Nephron (organoid): ENCODE data around the gene CARD11.
A peak's percentile ranks its signal among the peaks of the same experiment; 100 is the strongest.

Source experiments
- H3K27ac Mint-ChIP-seq, 3 experiments: 2 replicates each; pipeline ENCODE4 v1.8.0; 2020; ENCODE audit warnings: mixed read lengths in 3 of 3, mild to moderate bottlenecking in 2 of 3, moderate library complexity in 1 of 3
- H3K27me3 Mint-ChIP-seq: 2 replicates; pipeline ENCODE4 v1.8.0; 2021; ENCODE audit warnings: low read depth, mild to moderate bottlenecking, moderate library complexity, mixed read lengths
- H3K36me3 Mint-ChIP-seq: 2 replicates; pipeline ENCODE4 v1.8.0; 2020; ENCODE audit warnings: low read depth, mixed read lengths
- H3K4me1 Mint-ChIP-seq: 2 replicates; pipeline ENCODE4 v1.8.0; 2020; ENCODE audit warnings: mixed read lengths
- H3K4me3 Mint-ChIP-seq, 3 experiments: 2 replicates each; pipeline ENCODE4 v1.8.0; 2020; ENCODE audit warnings: mild to moderate bottlenecking in 3 of 3, mixed read lengths in 3 of 3, moderate library complexity in 2 of 3
- H3K9me3 Mint-ChIP-seq: 2 replicates; pipeline ENCODE4 v1.8.0; 2020; ENCODE audit warnings: mixed read lengths
- TF ChIP-seq, protein P1 (sequence below), 3 experiments: fragments of 200-600 bp; sonication (generic); IDR thresholded peaks; one replicate each; pipeline ENCODE4 v1.5.0; 2021; ENCODE audit warnings: antibody characterized with exemption in 3 of 3; ENCODE audit not compliant: unreplicated experiment in 3 of 3

The CARD11 gene

DNA sequence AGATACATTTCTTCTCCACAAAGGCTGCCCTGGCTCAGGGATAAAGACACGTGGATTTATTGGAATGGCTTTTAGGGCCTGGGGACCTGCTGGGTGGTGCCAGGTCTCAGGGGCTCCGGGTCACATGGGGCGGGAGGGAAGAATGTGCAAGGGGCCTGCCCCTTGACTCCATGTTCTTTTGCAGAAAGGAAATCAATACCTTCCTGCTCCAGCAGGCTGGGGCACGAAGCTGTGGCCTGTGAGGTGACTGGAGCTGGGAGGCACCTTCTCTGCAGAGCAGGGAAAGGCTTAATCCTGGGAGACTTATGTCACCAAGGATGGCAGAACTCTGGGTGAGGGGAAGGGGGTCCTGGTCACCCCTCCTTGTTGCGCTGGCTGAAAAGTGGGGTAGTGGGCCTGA, 157.3 kb downstream of the CARD11 start:
- Mint-ChIP-seq H3K27me3 (peaks cover 24% of the 10 kb centered on the region), H3K4me1 (peaks cover 27% of the 10 kb centered on the region), H3K36me3 (no peaks in the 10 kb centered on the region), H3K9me3 (no peaks in the 10 kb centered on the region), H3K4me3 (no peak overlapping the region), H3K27ac (no peak overlapping the region)
- TF ChIP-seq, protein P1, sequence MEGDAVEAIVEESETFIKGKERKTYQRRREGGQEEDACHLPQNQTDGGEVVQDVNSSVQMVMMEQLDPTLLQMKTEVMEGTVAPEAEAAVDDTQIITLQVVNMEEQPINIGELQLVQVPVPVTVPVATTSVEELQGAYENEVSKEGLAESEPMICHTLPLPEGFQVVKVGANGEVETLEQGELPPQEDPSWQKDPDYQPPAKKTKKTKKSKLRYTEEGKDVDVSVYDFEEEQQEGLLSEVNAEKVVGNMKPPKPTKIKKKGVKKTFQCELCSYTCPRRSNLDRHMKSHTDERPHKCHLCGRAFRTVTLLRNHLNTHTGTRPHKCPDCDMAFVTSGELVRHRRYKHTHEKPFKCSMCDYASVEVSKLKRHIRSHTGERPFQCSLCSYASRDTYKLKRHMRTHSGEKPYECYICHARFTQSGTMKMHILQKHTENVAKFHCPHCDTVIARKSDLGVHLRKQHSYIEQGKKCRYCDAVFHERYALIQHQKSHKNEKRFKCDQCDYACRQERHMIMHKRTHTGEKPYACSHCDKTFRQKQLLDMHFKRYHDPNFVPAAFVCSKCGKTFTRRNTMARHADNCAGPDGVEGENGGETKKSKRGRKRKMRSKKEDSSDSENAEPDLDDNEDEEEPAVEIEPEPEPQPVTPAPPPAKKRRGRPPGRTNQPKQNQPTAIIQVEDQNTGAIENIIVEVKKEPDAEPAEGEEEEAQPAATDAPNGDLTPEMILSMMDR (IDR thresholded peaks at IDR 0.05; ENCODE audit: unreplicated experiment in 3 of 3): no peak

GRCh38 chr7:2884161-2884560, 159.5 kb downstream of the CARD11 start:
- Mint-ChIP-seq H3K36me3 (no peaks in the 10 kb centered on the region), H3K4me3 (no peak overlapping the region), H3K27ac (peak overlapping the region in 1 of 3 experiments; percentile 30), H3K9me3 (no peaks in the 10 kb centered on the region), H3K4me1 (peaks cover 39% of the 10 kb centered on the region), H3K27me3 (peaks cover 32% of the 10 kb centered on the region)
- TF ChIP-seq, protein P1 (IDR thresholded peaks at IDR 0.05; ENCODE audit: unreplicated experiment in 3 of 3): no peak

- TF ChIP-seq, protein P1 (IDR thresholded peaks at IDR 0.05; ENCODE audit: unreplicated experiment in 3 of 3): no peak
- H3K4me3 Mint-ChIP-seq: no peak overlapping the region
- peaks cover 46% of the 10 kb centered on the region for H3K4me1 Mint-ChIP-seq
Measured at GRCh38 chr7:2883101-2883500, 160.6 kb downstream of the CARD11 start.

DNA sequence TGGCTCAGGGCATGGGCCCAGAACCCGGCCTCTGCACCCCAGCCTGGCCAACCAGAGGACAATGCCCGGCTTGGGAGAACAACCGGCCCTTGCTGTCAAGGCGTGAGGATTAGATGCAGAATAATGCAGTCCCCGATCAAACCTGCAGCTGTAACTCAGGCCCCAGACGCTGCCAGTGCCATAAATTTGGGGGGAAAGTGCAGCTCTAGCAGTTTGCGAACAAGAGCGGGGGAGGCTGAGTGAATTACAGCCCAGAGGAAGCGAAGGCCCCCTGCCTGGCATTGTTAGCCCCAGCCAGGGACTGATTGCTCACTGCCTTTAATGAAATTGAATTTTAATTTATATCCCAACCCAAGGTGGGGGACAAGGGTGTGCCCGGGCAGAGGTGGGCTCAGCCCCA, 161.6 kb downstream of the CARD11 start:
- TF ChIP-seq, protein P1 (IDR thresholded peaks at IDR 0.05; ENCODE audit: unreplicated experiment in 3 of 3): no peak
- Mint-ChIP-seq H3K4me1 (peaks cover 45% of the 10 kb centered on the region), H3K27ac (peak overlapping the region; percentile 33 to 60 (median 54)), H3K9me3 (no peaks in the 10 kb centered on the region), H3K4me3 (no peak overlapping the region), H3K27me3 (peaks cover 42% of the 10 kb centered on the region), H3K36me3 (no peaks in the 10 kb centered on the region)

More at GRCh38 chr7:2883101-2883500, 160.6 kb downstream of the CARD11 start:
- H3K9me3 Mint-ChIP-seq: no peaks in the 10 kb centered on the region
- peaks cover 43% of the 10 kb centered on the region for H3K27me3 Mint-ChIP-seq
- H3K27ac Mint-ChIP-seq: no peak overlapping the region
- H3K36me3 Mint-ChIP-seq: no peaks in the 10 kb centered on the region

DNA sequence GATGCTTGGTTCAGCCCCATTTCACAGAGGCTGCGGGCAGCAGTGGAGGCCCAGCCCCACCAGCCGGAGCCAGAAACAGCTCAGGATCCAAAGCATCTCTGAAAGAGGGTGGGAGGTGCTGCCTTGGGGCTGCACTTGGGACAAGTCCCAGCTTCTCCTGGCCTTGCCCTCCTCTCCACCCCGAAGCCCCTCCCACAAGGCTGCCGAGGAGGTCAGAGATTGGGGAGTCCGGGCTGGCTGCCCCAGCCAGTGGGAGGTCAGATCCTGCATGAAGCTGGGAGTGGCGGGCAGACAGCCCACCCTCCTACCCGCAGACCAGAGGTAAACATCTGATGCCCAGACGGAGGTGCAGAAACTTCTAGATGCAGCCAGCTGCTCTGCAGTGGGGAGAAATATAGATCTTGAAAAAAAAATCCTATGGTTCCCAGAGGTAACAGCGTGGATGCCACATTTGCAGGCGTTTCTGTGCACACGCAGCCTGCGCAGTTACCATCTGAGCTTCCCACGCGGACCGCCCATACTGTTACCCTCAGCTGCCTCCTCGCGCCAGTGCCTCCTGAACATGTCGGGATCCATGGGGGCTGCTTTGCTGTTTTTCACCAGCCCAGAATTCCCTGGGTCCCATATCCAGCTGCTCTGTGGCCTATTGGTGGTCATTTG, 162.7 kb downstream of the CARD11 start:
- no peaks in the 10 kb centered on the region for H3K36me3 Mint-ChIP-seq
- peak overlapping the region in 1 of 3 experiments; percentile 22 for H3K4me3 Mint-ChIP-seq
- H3K27ac Mint-ChIP-seq: peak overlapping the region; percentile 29 to 44 (median 29)
- H3K27me3 Mint-ChIP-seq: peaks cover 35% of the 10 kb centered on the region
- no peaks in the 10 kb centered on the region for H3K9me3 Mint-ChIP-seq
- TF ChIP-seq, protein P1 (IDR thresholded peaks at IDR 0.05; ENCODE audit: unreplicated experiment in 3 of 3): no peak
- peaks cover 48% of the 10 kb centered on the region for H3K4me1 Mint-ChIP-seq

DNA sequence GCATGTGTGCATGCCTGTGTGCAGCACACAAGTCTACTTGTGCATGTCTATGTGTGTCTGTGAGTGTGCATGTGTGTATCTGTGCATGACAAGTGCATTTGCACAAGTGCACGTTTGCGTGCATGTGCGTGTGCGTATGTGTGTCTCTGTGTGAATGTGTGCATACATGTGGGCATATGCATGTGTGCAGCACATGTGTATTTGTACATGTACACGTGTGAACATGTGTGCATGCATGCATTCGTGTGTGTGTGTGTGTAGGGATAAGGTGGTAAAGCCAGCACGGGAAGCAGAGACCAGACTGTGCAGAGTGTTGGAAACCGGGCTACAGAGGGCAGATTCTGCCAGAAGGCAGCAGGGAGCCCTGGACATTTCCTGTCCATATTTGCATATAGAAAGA, 163.6 kb downstream of the CARD11 start:
- Mint-ChIP-seq H3K9me3 (no peaks in the 10 kb centered on the region), H3K27ac (peak overlapping the region in 2 of 3 experiments; percentile 0 to 2), H3K4me3 (no peak overlapping the region), H3K27me3 (peaks cover 35% of the 10 kb centered on the region), H3K4me1 (peaks cover 51% of the 10 kb centered on the region), H3K36me3 (no peaks in the 10 kb centered on the region)
- TF ChIP-seq, protein P1 (IDR thresholded peaks at IDR 0.05; ENCODE audit: unreplicated experiment in 3 of 3): no peak
